Measurements from ENCODE around the gene LIN52.
"Not testable (repeated sequence)": the region's sequence is repeated elsewhere in the genome, so short reads cannot be mapped to it uniquely, and the experiment has no call there.

Gene LIN52

DNA sequence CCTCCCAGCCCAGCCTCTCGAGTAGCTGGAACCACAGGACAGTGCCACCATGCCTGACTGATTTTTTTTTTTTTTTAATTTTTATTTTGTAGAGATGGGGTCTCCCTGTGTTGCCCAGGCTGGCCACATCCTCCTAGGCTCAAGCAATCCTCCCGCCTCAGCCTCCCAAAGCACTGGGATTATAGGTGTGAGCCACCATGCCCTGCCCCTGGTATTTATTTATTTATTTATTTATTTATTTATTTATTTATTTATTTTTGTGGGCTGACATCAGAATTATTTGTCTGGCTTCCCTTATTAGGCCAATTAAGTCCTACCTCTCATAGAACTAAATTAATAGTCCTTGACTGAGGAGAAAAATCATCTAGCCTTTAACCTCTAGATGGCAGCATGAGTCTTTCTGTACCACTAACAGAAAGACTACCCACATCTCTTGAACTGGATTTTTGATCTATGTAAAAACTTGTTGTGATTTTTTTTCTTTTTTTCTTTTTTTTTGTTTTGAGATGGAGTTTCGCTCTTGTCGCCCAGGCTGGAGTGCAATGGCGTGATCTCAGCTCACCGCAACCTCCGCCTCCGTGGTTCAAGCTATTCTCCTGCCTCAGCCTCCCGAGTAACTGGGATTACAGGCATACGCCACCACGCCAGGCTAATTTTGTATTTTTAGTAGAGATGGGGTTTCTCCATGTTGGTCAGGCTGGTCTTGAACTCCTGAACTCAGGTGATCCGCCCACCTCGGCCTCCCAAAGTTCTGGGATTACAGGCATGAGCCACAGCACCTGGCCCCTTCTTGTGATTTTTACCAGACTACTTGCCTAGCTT, 26.9 kb downstream of the LIN52 start:
- DNase-seq: not testable (repeated sequence)

GRCh38 chr14:74125487-74125886, 40.7 kb downstream of the LIN52 start:
- not testable (repeated sequence) for DNase-seq

- no peak for DNase-seq
These were observed 41.7 kb downstream of the LIN52 start for GRCh38 chr14:74126315-74127013.

DNA sequence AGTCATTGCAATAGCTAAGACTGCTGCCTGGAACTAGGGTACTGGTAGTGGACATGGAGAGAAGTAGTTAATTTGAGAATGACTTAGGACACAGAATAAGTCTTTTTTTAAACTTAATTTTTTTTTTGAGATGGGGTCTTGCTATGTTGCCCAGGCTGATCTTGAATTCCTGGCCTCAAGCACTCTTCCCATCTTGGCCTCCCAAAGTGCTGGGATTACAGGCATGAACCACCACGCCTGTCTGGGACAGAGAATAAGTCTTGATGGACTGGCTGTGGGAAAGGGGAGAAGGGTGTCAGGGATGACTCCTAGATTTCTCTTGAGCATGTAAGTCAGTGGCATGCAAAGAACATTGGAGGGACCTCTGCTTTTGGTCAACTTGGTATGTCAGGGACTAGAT, 42.9 kb downstream of the LIN52 start:
- DNase-seq: no peak

- DNase-seq: no peak
These were observed 49.2 kb downstream of the LIN52 start for GRCh38 chr14:74133833-74134481.

- no peak for DNase-seq
These were observed 49.7 kb downstream of the LIN52 start for GRCh38 chr14:74134484-74134883.

DNA sequence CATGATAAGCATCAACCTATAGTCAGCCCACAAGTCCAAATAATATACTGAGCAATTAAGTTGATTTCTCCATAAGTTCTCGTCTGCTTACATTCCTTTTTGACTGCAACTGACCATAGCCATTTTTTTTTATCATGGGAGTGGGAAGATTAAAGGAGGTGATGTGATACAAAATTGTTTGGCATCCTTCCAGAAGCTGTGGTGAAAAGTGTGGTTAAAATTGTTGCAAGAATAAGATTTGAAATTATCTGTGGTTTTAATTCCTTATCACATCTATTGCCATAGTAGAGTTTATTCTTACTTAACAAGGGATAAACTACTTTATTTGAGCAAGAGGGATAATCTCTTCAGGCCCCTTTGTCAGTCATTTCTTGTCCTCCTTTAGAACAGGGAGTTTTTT, 50.7 kb downstream of the LIN52 start:
- DNase-seq: no peak

GRCh38 chr14:74140374-74140850, 55.7 kb downstream of the LIN52 start:
- no peak for DNase-seq

GRCh38 chr14:74141703-74142102, 56.9 kb downstream of the LIN52 start:
- no peak for DNase-seq

DNA sequence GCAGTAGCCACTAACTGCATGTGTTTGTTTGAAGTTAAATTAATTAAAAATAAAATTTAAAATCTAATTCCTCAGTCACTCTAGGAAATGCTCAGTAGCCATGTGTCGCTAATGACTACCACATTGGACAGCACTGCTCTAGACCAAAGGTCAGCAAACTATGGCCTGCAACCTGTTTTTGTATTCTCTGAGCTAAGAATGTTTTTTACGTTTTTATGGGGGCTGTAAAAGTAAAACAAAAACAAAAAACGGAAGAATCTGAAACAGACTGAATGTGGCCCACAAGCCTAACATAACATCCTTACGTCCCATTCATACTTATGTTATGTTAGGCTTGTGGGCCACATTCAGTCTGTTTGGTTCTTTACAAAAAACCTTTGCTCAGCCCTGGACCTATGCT, 57.8 kb downstream of the LIN52 start:
- no peak for DNase-seq

- DNase-seq: no peak
These were observed 60.0 kb downstream of the LIN52 start for GRCh38 chr14:74144789-74145188.

GRCh38 chr14:74147571-74147970, 62.8 kb downstream of the LIN52 start:
- DNase-seq: no peak

GRCh38 chr14:74148705-74149104, 63.9 kb downstream of the LIN52 start:
- DNase-seq: no peak

DNA sequence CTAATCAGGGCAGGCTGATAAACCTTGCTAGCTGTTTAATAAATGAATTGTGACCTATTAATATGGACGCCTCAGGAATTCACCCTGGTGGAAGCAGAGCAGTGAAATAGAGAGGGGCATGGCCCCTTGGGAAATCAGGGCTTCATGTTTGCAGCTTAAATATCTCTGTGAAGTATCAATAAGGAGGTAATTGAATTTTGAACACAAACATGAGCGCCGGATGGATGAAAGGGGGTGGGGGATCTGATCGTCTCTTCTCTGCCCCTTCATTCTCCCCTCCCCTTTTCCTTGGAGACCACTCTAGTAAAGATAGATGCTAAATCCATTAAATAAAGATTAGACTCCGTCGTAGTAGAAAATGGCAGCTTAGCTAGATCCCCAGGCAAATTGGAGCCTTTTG, 70.5 kb downstream of the LIN52 start:
- no peak for DNase-seq

DNA sequence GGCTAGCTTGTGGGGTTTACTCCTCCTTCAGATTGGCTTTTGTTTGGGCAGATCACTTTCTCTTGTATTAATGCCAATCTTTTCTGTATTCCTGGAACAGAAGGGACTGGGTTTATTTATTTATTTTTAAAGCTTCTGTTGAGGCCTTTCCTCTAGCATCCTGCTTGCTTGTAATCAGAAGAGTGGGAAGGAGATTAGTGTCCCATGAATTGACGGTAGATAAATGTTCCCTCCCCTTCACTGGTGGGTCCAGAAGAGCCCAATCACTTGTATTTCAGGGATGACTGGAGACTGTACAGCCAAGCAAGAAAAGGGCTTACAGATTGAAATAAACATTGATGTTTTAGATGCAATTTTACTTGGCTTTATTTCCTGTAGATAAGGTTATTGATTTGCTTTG, 71.0 kb downstream of the LIN52 start:
- no peak for DNase-seq

GRCh38 chr14:74160763-74161162, 76.0 kb downstream of the LIN52 start:
- DNase-seq: no peak

DNA sequence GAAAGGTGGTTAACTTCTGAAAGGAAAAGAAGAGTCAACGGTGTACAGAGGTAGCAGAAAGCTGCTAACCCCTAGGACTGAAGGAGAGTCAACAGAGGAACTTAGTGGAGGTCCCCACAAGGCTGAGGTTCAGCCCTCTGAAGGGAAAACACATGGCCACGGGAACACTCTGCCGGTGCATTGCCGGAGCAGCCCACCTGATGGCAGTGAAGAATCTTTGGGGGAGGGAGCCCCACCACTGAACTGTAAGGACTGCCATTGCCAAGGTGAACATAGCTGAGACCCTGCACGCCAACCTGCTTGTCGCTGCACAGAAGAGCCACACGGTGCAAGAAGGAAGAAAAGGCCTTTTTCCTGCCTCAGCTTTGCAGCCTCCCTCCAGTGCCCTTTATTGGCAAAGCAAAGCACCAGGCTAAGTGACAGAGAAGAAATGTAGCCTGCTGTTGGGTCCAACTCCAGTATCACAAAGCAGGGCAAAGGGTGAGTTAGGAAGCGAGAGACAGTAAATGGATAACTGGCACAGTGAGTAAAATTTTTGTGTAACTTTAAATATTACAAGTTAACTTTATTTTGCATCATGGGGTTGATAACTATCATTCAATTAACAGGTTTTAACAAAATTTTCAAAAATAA, 76.9 kb downstream of the LIN52 start:
- DNase-seq: no peak

DNA sequence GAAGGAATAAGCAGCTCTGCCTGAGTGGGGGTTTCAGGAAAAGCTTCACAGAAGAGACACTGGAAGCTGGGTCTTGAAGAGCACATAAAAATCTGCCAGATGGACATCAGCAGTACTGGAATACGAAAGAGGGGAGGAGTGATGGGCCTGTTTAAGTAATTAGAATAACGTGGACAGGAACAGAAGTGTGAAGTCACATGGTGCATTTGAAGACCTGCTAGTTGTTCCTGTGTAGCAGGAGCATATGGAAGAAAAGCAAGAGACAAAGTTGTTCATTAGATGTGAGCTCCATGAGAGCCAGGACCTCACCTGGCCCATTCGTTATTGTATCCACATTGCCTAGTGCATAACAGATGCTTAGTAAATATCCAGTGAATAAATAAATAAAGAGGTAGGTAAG, 85.2 kb downstream of the LIN52 start:
- no peak for DNase-seq

GRCh38 chr14:74176400-74176793, 91.6 kb downstream of the LIN52 start:
- no peak for DNase-seq

GRCh38 chr14:74179856-74180255, 95.1 kb downstream of the LIN52 start:
- no peak for DNase-seq

DNA sequence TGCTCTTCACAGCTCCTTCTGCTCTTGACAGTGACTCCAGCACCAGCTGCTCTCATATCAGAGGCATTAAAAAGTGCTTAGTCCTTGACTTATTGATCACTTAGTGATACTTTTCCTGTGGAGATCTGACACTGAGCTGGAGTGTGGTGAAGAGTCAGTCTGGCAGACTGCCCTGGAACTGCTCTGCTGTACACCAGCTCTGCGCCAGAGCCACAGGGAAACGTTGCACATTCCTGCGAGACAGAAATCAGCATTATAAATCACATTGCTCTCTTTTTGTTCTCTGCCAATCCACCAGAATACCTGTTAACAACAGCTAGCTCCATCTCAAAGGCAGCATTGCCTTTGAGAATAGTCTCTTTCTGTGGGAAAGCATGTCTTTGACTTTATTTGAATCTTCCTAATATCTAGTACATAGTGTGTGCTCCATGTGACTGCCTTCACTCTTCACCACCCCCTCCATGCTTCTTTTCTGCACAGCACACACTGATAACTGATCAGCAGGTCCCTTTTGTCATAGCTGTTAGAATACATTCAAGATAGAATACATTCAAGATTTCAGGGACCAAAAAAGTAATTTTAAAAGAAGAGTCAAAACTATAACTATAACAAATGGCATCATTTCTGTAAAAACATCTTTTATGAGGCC, 106.3 kb downstream of the LIN52 start:
- DNase-seq: no peak

- no peak for DNase-seq
These were observed 109.9 kb downstream of the LIN52 start for GRCh38 chr14:74194506-74195274.
